Measurements from ENCODE around the gene RDH11.

- no peak for TF ChIP-seq JUNB (IDR thresholded peaks at IDR 0.05; ENCODE audit: unreplicated experiment)
- no peak for TF ChIP-seq CTCF (conservative IDR thresholded peaks at IDR 0.05; ENCODE audit: low read depth in 2 of 2)
- no peak for TF ChIP-seq POLR2AphosphoS5 (IDR thresholded peaks at IDR 0.05; ENCODE audit: low read depth)
- no peak for TF ChIP-seq REST (IDR thresholded peaks at IDR 0.05; ENCODE audit: unreplicated experiment)
- TF ChIP-seq EZH2 (IDR thresholded peaks at IDR 0.05; ENCODE audit: low read depth, unreplicated experiment), result no peak
- TF ChIP-seq STAT1 (IDR thresholded peaks at IDR 0.05; ENCODE audit: unreplicated experiment), result no peak
- TF ChIP-seq EZH2phosphoT487 (IDR thresholded peaks at IDR 0.05; ENCODE audit: unreplicated experiment), result no peak
- no peak for TF ChIP-seq CREB1 (CRISPR knock-in tag; IDR thresholded peaks at IDR 0.05; ENCODE audit: low read depth)
- TF ChIP-seq ETS1 (IDR thresholded peaks at IDR 0.05), result no peak
- no peak for TF ChIP-seq NANOG (IDR thresholded peaks at IDR 0.05; ENCODE audit: borderline replicate concordance)
Measured at GRCh38 chr14:67644428-67644827, 51.1 kb downstream of the RDH11 start.
